ENCODE results near the gene SLC16A11. TPM values are rescaled to one million over a fixed set of nuclear protein-coding genes. Genes with fewer than 3 reads are reported as not detected.
A peak's percentile ranks its signal among the peaks of the same experiment; 100 is the strongest.

SLC16A11 gene
- total and polyA plus RNA-seq, 10 donors: 0.51 to 3.9 (median 2.8) TPM; not detected in 1

DNA sequence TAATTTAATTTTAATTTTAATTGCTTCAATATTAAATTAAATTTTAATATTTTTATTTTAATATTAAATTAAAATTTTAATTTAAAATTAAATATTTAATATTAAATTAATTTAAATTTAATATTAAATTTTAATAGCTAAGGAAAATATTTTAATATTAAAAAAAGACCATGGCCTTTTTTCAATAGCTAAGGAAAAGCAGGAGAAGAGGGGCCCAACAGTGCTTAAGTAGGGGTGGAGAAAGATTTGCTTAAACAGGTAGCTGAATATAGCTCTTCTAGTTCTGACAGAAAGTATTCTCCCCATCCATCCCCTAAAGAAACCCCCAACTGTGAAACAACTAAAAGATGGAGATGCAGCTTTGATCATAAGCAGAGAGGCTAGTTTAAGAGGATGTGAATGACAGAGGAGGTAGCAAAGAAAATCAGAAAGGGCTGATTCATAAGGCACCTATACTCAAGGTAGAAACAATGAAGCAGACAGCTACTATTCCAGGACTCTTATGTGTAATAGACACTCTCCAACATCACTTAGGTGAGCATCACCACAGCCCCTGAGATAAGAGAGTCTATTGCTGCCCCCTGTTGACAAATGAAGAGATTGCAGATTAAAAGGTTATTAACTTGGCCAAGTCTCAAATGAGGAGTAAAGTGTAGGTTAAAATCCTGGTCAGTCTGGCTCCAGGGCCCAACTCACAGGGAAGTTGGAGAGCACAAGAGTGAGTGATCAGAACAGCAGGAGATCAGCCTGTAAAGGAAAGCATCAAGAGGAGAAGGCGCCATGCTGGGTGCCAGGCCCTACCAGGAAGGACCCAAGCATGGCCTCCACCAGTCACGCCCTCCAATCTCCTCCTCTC lies 39.3 kb downstream of the SLC16A11 start:
- Histone ChIP-seq H3K9me3 (no peaks in the 10 kb centered on the region), H3K36me3 (peaks cover 0 to 83% (median 44%) of the 10 kb centered on the region in 6 donors), H3K4me3 (no peak overlapping the region), H3K27me3 (replicated peaks in 1 of 7) (no peaks in the 10 kb centered on the region), H3K27ac (peak overlapping the region in 1 of 8 donors; percentile 28), H3K4me1 (peaks cover 1 to 46% (median 27%) of the 10 kb centered on the region in 6 donors)
- intact Hi-C loops (cut with DNase I; ENCODE audit: low total_unique reads): loop anchor here (2.0 to 10.0 kb wide), 2 partner anchors 94 to 340 kb away; no protein-coding TSS in a partner anchor
- TF ChIP-seq, protein P1, sequence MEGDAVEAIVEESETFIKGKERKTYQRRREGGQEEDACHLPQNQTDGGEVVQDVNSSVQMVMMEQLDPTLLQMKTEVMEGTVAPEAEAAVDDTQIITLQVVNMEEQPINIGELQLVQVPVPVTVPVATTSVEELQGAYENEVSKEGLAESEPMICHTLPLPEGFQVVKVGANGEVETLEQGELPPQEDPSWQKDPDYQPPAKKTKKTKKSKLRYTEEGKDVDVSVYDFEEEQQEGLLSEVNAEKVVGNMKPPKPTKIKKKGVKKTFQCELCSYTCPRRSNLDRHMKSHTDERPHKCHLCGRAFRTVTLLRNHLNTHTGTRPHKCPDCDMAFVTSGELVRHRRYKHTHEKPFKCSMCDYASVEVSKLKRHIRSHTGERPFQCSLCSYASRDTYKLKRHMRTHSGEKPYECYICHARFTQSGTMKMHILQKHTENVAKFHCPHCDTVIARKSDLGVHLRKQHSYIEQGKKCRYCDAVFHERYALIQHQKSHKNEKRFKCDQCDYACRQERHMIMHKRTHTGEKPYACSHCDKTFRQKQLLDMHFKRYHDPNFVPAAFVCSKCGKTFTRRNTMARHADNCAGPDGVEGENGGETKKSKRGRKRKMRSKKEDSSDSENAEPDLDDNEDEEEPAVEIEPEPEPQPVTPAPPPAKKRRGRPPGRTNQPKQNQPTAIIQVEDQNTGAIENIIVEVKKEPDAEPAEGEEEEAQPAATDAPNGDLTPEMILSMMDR (IDR thresholded peaks at IDR 0.05 in 8 of 11, conservative IDR thresholded peaks at IDR 0.05 in 3 of 11): peak; percentile 50 to 82 (median 75)
- TF ChIP-seq POLR2A (IDR thresholded peaks at IDR 0.05) (no peak), POLR2AphosphoS5 (IDR thresholded peaks at IDR 0.05) (no peak)
- 80 to 91% (median 84%) methylated on average over 2 of the region's 2 CpGs for WGBS, 5 donors
- DNase-seq: peak; percentile 80

DNA sequence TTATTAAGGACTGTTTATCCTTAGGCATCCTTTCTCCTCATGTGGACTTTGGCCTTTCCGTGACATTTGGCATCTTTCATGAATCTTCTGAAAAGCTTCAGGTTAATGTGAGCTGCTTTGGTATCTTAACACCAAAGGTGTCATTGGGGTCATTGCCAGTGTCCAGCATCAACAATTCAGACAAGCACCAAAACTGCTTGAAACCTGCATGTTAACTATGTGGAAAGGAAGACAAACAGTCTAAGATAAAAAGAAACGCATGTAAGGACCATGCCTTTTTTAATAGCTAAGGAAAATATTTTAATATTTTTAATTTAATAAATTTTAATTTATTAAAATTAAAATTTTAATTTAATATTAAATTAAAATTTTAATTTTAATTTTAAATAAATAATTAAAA lies 40.1 kb downstream of the SLC16A11 start:
- Histone ChIP-seq H3K4me3 (no peak overlapping the region), H3K36me3 (peaks cover 2 to 83% (median 48%) of the 10 kb centered on the region in 6 donors), H3K9me3 (no peaks in the 10 kb centered on the region), H3K27ac (no peak overlapping the region), H3K4me1 (peaks cover 0 to 37% (median 18%) of the 10 kb centered on the region in 6 donors), H3K27me3 (replicated peaks in 1 of 7) (no peaks in the 10 kb centered on the region)
- intact Hi-C loops (cut with DNase I; ENCODE audit: low total_unique reads): loop anchor here (2.0 to 10.0 kb wide), 2 partner anchors 93 to 339 kb away; no protein-coding TSS in a partner anchor
- DNase-seq: no peak
- TF ChIP-seq POLR2A (IDR thresholded peaks at IDR 0.05) (no peak), POLR2AphosphoS5 (IDR thresholded peaks at IDR 0.05) (no peak)
- TF ChIP-seq, protein P1 (IDR thresholded peaks at IDR 0.05 in 8 of 11, conservative IDR thresholded peaks at IDR 0.05 in 3 of 11): no peak
- WGBS, 5 donors: 96 to 99% (median 97%) methylated on average over 2 of the region's 2 CpGs

DNA sequence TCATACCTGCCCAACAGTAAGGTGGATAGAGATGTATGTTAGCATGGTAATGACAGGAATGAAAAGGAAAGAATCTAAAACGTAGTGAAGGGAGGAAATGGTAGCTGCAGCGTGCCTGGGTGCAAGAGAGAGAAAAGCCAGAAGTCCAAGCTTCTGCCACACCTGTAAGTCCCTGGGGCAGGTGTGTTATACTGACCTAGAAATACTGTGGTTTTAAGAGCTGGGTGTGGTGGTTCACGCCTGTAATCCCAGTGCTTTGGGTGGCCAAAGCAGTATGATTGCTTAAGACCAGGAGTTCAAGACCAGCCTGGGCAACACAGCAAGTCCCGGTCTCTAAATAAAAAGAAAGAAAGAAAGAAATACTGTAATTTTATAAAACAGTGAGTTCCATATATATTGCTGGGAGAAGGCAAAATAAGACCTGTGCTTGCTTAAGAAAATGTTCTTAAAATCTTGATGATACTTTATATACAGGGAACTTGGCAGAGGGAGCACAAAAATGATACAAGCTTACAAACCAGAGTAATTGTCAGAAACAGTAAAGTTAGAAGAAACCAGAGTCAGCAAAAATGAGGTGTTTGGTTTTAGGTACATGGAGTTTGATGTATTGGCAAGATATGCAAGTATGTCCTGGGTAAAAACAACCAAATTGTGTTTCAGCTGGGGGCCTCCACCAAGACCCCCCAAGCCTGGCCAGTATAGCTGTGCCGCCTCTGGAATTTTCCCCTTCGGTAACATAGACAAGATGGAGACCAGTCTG lies 41.4 kb downstream of the SLC16A11 start:
- H3K27ac ChIP-seq: no peak overlapping the region
- H3K4me3 ChIP-seq: no peak overlapping the region
- peaks cover 0 to 25% (median 13%) of the 10 kb centered on the region in 6 donors for H3K4me1 ChIP-seq
- TF ChIP-seq POLR2AphosphoS5 (IDR thresholded peaks at IDR 0.05) (no peak), POLR2A (IDR thresholded peaks at IDR 0.05) (no peak)
- TF ChIP-seq, protein P1 (IDR thresholded peaks at IDR 0.05 in 8 of 11, conservative IDR thresholded peaks at IDR 0.05 in 3 of 11): no peak
- no peaks in the 10 kb centered on the region for H3K27me3 ChIP-seq (replicated peaks in 1 of 7)
- intact Hi-C loops (cut with DNase I; ENCODE audit: low total_unique reads): loop anchor here (10.0 kb wide), 1 partner anchor 338 kb away; no protein-coding TSS in a partner anchor
- peaks cover 2 to 83% (median 55%) of the 10 kb centered on the region in 6 donors for H3K36me3 ChIP-seq
- H3K9me3 ChIP-seq: no peaks in the 10 kb centered on the region
- DNase-seq: no peak
- whole genome bisulfite sequencing, 5 donors: 90 to 96% (median 92%) methylated on average over 6 of the region's 6 CpGs
